WI38 (cell line): ENCODE data around the gene MAPK11.

Experiments
- H3K4me3 ChIP-seq: 2 replicates; pipeline ENCODE4 v1.5.1; 2011; ENCODE audit warnings: low read depth, mild to moderate bottlenecking, control low read depth, low read length
- CTCF ChIP-seq: IDR thresholded peaks from 2 replicates; pipeline ENCODE4 v1.5.1; 2012; ENCODE audit warnings: low read depth, mild to moderate bottlenecking, control low read depth, low read length

Gene MAPK11

GRCh38 chr22:50298937-50299784 lies 29.0 kb upstream of the MAPK11 start:
- TF ChIP-seq CTCF: no peak
- no peak overlapping the region for H3K4me3 ChIP-seq

GRCh38 chr22:50298266-50298637 lies 28.1 kb upstream of the MAPK11 start:
- H3K4me3 ChIP-seq: no peak overlapping the region
- TF ChIP-seq CTCF: no peak

- TF ChIP-seq CTCF: no peak
- H3K4me3 ChIP-seq: no peak overlapping the region
Observed at GRCh38 chr22:50297510-50298265, 27.5 kb upstream of the MAPK11 start.

- no peak overlapping the region for H3K4me3 ChIP-seq
- TF ChIP-seq CTCF: no peak
Observed at GRCh38 chr22:50296658-50297490, 26.7 kb upstream of the MAPK11 start.

GRCh38 chr22:50294319-50294656 lies 24.1 kb upstream of the MAPK11 start:
- no peak overlapping the region; the same call in 1 of the 2 replicates for H3K4me3 ChIP-seq

More at GRCh38 chr22:50294319-50294656, 24.1 kb upstream of the MAPK11 start:
- no peak for TF ChIP-seq CTCF
